Astrocyte of the spinal cord (primary cell): ENCODE data around the gene CDON.
A peak's percentile ranks its signal among the peaks of the same experiment; 100 is the strongest.

Experiments used
- DNase-seq: peaks from one replicate; pipeline ENCODE4 v3.0.0; 2011; ENCODE audit warnings: low read depth, low spot score
- H3K4me3 ChIP-seq: 2 replicates; pipeline ENCODE4 v1.5.1; 2011; ENCODE audit warnings: low read depth, mild to moderate bottlenecking, low read length, moderate library complexity
- in situ Hi-C: cut with HindIII; loops from 2 replicates; pipeline ENCODE4 v1.10.0; 2017; ENCODE audit warnings: low sequenced_read_pairs
- TF ChIP-seq, protein P1 (sequence below): IDR thresholded peaks from 2 replicates; pipeline ENCODE4 v1.5.1; 2012; ENCODE audit warnings: low read depth, mild to moderate bottlenecking, low read length, inconsistent platforms

The CDON gene, protein sequence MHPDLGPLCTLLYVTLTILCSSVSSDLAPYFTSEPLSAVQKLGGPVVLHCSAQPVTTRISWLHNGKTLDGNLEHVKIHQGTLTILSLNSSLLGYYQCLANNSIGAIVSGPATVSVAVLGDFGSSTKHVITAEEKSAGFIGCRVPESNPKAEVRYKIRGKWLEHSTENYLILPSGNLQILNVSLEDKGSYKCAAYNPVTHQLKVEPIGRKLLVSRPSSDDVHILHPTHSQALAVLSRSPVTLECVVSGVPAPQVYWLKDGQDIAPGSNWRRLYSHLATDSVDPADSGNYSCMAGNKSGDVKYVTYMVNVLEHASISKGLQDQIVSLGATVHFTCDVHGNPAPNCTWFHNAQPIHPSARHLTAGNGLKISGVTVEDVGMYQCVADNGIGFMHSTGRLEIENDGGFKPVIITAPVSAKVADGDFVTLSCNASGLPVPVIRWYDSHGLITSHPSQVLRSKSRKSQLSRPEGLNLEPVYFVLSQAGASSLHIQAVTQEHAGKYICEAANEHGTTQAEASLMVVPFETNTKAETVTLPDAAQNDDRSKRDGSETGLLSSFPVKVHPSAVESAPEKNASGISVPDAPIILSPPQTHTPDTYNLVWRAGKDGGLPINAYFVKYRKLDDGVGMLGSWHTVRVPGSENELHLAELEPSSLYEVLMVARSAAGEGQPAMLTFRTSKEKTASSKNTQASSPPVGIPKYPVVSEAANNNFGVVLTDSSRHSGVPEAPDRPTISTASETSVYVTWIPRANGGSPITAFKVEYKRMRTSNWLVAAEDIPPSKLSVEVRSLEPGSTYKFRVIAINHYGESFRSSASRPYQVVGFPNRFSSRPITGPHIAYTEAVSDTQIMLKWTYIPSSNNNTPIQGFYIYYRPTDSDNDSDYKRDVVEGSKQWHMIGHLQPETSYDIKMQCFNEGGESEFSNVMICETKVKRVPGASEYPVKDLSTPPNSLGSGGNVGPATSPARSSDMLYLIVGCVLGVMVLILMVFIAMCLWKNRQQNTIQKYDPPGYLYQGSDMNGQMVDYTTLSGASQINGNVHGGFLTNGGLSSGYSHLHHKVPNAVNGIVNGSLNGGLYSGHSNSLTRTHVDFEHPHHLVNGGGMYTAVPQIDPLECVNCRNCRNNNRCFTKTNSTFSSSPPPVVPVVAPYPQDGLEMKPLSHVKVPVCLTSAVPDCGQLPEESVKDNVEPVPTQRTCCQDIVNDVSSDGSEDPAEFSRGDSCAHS (N-terminal part only)

DNA sequence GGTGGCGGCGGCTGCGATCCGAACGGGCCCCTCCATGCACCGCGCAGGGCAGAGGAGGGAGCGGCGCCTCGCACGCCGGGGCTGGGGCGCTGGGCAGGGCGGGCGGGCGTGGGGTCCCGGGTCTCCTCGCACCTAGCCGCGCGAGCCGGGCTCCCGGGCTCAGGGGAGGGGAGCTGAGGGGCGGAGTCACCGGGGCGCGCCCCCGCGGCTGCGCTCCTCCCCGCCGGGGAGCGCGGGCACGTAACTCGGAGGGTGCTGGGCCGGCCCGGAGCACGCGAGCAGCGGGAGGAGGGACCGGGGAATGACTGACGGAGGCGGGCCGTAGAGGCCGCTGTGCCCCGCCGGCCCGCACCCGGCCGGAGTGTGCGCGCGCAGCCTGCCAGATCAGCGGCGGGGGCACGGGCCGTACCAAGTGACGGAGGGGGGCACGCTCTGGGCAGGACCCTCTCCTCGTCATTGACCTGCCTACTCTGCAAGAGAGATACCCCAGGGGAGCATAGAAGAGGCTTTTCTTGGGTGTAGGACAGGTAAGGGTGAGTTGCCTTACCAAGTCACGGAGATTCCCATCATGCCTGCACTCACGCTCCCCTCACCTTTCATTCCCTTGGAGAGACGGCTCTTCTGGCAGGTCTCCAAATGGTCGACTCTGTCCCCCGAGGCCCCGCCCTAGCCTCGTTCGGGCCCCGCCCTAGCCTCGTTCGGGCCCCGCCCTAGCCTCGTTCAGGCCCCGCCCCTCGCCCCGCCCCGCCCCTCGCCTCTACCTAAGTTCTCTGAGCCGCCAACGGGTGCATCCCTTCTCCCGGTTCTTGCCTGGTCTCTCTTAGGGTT, at the start of gene CDON:
Gene CDON, minus strand, starts transcription at position 188 of the 828 bp plus-strand sequence. CDS start 39,390 bp downstream, outside the sequence.
- peak within 1 kb of the TSS; percentile 59 for H3K4me3 ChIP-seq
- peak; percentile 90 for DNase-seq
- in situ Hi-C loops, result no loop called here
- TF ChIP-seq, protein P1, sequence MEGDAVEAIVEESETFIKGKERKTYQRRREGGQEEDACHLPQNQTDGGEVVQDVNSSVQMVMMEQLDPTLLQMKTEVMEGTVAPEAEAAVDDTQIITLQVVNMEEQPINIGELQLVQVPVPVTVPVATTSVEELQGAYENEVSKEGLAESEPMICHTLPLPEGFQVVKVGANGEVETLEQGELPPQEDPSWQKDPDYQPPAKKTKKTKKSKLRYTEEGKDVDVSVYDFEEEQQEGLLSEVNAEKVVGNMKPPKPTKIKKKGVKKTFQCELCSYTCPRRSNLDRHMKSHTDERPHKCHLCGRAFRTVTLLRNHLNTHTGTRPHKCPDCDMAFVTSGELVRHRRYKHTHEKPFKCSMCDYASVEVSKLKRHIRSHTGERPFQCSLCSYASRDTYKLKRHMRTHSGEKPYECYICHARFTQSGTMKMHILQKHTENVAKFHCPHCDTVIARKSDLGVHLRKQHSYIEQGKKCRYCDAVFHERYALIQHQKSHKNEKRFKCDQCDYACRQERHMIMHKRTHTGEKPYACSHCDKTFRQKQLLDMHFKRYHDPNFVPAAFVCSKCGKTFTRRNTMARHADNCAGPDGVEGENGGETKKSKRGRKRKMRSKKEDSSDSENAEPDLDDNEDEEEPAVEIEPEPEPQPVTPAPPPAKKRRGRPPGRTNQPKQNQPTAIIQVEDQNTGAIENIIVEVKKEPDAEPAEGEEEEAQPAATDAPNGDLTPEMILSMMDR, result no peak

DNA sequence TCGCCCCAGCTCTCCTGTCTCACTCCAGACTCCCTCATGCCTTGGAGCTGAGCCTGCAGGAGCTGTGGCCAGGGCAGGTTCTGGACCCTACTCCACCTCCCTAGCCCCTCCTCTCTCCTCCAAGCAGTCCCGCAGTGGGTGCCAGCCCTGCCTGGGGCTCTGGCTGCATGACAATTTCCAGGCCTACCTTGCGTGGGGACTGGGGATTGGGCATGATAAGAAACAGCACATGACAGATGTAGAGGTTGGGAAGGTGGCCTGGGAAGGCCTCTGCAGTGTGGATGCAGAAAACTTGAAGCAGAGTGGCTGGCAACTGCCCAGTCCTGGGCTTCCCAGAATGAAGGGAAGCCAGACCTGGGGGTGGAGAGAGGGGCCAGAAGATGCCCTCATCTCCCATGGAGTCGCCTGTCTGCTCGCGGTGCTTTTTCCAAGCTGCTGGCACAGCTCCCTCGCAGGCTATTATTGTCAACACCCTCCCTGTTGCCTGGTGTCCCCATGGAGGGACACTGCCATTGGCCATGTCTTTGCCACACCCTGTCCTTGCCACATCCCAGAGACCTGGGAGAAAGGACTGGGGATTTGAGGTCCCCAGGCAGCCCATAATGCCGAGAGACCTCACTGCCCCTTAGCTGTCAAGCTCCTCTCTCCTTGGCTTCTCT, 48.9 kb upstream of the CDON start:
- H3K4me3 ChIP-seq, result no peak overlapping the region
- DNase-seq, result no peak
- in situ Hi-C loops, result no loop called here

DNA sequence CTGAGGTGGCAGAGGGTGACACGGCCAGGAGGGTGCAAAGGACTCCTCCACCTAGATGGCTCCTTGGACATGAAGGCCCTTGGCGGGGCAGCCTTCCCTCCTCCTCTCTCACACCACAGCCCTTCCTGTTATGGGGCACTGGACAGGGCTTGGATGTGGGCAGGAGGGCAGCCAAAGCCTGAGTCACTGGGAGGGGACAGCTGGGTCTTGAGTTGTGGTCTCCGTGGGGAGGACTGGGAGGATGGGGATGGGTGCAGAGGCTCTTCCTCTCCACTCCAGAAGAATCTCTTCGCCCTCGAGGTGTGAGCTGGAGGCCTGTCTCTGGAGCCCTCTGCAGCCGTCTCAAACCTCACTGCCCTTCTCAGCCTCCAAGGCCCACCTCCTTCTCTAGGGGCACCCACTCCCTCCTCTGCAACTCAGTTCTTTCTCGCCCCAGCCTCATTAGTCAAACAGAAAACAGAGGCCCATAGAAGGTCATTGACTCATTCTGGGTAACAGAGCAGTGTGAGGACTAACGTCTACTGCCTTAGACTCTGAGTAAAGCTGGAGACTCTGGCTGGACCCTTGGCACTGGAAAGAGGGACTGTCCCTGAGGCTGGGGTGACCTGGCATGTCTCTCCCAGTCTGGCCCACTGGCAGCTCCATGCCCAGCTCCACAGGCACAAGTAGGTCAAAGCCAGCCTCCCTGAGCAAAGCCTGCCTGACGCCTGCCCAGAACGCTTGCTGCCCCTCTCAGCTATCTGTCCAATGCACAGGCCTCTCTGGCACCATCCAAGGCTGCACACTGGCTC, 47.5 kb upstream of the CDON start:
- no peak overlapping the region for H3K4me3 ChIP-seq
- TF ChIP-seq, protein P1, result no peak
- in situ Hi-C loops, result no loop called here
- DNase-seq, result peak; percentile 53

More for the DNA sequence above, 48.9 kb upstream of the CDON start:
- TF ChIP-seq, protein P1, result no peak

DNA sequence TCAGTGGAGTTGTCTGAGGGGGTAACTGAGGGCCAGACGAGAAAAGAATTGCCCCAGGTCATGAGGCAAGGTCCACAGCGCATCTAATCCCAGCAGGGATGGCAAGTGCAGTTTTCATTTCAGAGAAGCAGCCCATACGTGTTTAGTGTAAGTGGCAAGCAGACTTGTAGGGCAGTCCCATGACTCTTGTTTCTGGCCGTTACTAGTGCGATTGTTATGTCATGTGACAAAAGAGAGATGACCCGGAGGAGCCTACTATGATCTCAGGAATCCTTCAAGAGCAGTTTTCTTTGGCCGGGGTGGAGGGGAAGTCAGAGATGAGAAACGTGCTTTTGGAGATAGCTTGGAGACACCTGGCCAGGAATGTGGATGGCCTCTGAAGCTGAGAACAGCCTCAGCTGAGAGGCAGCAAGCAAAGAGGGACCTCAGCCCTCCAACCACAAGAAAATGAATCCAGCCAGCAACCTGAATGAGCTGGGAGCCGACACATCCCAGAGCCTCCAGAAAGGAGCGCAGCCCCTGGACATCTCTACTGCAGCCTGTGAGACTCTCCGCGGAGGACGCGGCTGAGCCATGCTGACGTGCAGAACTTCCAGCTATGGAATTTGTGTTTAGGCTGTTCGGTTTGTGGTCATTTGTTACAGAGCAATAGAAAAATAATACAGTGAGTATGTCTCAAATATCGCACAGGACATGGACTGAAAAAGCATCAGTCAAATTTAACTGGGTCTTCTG, 44.1 kb upstream of the CDON start:
- DNase-seq, result no peak
- in situ Hi-C loops, result no loop called here
- H3K4me3 ChIP-seq, result no peak overlapping the region
- TF ChIP-seq, protein P1, result no peak

DNA sequence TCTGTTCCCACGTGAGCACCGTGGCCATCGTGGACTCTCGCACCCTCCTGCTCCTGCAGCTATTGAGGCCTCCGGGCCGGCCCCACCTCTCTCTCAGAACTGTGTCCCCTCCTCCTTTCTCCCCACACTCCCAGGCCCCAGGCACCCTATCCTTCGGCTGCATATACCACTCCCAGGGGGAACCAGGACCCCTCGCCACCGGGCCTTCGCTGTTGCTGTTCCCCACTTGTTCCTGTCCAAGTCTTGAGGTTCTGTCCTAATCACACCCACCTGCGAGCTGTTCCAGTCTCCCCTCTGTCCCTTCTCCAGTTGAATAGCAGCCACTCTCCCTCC, 43.0 kb upstream of the CDON start:
- TF ChIP-seq, protein P1, result no peak
- no peak for DNase-seq
- H3K4me3 ChIP-seq, result no peak overlapping the region
- in situ Hi-C loops, result no loop called here
